Stimulated activated CD4-positive, alpha-beta T cell treated with anti-CD3 and anti-CD28 coated beads, TNF-alpha, amount 100 ng/mL, for 4 hours (primary cell): ENCODE measurements around the gene HSF2BP.
"Not testable (repeated sequence)": the region's sequence is repeated elsewhere in the genome, so short reads cannot be mapped to it uniquely, and the experiment has no call there.

Experiments used
- DNase-seq, 3 experiments: peaks; one replicate each; pipeline ENCODE4 v3.0.0-alpha.2; 2020; ENCODE audit warnings: low read depth in 3 of 3

HSF2BP gene

DNA sequence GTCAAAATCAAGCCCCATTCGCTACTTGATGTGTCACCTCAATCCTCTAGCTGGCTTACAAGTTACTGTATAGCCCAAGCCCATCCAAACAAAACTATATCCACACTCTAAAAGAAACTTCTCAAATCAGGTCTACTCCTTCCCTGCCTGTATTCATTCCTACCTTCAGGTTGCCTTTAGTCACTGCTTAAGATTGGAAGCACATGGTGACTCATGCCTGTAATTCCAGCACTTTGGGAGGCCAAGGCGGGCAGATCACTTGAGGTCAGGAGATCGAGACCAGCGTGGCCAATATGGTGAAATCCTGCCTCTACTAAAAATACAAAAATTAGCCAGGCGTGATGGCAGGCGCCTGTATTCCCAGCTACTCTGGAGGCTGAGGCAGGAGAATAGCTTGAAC lies 7.4 kb downstream of the HSF2BP start:
- not testable (repeated sequence) for DNase-seq

DNA sequence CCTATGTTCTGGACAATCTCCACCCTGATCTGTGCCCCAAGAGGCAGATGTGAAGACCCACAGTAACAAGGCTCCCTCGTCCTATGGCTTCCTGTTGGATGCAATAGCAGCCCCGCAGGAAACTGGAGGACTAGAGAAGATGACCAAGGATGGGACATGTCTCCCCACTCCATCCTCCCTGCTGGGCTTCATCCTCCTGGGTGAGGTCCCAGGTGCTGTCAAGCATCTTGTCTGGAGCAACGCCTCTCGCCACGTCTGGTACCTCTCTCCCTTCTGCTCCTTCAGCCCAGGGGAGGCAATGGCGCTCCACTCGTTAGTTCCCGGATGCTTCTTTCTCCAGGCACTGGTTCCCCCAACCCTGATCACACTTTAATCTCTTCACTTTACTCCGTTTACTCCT lies 11.1 kb downstream of the HSF2BP start:
- DNase-seq: no peak

DNA sequence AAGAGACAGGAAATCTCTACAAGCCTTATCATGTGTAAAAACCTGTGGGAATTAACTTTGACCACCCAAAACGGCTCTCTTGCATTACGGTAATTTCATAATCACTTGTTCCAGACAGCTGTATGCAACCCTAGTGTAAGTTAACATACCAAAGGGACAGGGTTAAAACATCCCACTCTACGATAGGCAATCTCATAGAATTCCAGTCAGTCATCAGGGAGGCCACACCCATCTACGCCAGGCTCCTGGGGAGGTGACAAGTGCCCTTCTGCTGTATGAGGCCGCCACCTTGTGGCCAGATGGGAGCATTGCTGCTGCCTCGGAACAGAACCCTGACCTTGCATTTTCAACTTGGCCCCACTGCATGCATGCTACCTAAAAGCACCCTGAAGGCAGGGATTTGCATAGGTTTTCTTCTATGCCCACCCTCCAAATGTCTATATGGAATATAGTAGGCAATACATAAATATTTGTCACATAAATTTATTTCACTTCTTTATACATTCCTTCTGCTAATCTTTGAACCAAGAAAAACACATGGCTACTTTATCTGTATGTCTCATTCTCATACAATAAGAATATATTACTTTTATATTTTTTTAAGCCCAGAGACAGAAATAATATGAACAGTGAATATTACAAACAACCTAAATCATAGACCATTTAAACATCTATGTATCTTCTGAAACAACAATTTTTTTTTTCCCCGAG lies 12.6 kb downstream of the HSF2BP start:
- peak; percentile 68 to 83 (median 74) for DNase-seq

DNA sequence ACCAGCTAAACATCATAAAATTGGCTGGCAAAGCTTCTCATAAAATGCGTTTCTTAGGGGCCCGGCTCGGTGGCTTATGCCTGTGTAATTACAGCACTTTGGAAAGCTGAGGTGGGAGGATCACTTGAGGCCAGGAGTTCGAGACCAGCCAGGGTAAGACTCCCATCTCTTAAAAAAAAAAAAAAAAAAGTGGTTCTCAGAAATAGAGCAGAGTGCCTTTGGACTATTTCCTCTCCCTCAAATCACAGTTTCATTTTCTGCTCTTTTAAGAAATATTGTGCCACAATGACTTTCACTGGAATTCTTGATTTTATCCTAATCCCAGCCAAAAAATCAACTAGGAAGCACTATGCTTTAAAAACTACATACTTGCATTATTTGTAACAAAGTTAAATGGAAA lies 13.3 kb downstream of the HSF2BP start:
- DNase-seq: no peak

DNA sequence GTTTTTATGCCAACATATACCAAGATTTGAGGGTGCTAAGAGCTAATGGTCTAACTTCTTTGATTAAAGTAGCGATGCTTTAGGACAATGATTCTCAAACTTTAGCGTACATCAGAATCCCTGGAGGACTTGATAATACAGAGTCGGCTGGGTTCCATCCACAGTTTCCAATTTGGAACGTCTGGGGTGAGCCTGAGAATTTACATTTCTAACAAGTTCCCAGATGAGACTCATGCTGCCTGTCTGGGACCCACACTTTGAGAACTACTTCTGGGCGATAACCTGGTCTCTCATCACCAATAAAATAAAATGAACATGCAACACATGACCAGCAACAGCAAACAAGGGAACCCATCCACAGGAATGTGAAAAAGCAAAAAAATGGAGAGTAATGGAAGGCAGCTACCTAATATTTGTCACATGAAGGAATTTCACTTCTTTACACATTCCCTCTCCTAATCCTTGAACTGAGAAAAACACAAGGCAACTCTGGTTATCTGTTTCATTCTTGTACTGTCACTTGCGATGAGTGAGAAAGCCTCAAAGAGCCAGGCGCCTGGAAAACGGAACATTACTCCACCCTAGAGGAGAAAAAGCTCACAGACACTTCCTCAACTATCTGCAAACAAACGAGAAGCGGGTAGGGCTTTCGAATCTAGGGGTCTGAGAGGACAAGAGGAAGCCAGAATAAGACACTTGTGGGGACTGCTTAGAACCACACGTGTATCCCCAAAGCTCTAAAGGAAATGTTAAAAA lies 14.0 kb downstream of the HSF2BP start:
- DNase-seq: no peak

DNA sequence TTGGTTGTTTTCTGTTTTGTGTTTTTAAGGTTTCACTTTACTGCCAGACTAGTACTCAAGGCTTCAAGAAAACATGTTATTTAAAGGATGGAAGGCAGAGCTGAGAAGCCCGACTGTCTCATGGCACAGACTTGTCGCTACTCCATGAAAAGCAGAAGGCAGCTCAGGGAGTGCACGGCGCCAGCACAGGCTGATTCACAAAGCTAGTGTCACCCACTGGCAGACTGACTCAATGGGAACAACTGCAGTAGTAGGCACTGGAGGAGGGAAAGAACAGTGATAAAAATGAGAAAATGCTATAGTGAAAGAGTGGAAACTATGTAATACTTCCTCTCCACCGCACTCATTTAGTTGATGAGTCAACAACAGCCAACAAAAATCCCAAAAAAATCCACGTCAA lies 14.7 kb downstream of the HSF2BP start:
- DNase-seq: no peak

DNA sequence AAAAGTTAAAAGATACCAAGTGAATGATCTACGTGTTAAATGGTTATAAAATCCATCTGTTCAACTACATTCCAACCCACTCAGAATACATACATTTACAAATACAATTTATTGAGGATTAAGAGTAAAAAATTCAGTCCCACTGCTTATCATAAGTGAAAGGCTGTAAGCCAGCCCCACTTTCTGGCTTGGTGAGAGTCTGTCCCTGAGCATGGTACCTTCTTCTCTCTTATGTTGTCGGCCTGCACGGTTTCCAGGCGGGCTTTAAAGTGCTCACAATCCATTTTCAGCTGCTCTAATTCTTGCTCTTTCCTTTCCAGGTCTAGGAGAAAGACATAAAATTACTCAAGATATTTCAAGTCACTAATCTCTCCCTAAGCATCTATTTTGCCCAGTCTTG lies 15.2 kb downstream of the HSF2BP start:
- no peak for DNase-seq

DNA sequence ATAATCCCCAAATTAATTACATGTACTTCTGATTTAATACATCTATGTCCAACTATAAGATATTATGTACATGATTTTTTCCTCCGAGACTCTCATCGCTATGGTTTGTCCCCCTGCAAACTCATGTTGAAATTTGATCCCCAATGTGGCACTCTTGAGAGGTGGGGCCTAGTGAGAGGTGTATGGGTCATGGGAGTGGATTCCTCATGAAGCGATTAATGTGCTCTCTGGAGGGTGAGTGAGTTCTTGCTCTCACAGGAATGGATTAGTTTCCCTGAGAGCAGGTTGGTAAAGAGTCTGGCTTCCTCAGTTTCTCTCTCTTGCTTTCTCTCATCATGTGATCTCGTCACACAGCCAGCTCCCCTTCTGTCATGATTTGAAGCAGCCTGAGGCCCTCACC lies 16.1 kb downstream of the HSF2BP start:
- no peak for DNase-seq

DNA sequence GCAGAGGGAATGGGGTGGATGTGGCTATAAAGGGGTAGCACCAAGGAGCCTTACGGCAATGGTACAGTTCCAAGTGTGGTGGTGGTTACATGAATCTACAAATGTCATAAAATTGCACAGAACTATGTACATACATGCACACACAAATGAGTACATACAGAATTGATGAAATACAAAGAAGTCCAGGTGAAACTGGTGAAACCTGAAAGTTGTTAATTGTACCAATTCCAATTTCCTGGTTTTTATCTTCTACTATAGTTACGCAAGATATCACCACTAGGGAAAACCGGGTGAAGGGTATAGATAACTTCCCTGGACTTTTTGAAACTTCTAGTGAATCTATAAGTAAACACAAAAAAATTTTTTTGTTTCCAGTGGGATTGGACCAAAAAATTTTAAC lies 18.9 kb downstream of the HSF2BP start:
- no peak for DNase-seq

DNA sequence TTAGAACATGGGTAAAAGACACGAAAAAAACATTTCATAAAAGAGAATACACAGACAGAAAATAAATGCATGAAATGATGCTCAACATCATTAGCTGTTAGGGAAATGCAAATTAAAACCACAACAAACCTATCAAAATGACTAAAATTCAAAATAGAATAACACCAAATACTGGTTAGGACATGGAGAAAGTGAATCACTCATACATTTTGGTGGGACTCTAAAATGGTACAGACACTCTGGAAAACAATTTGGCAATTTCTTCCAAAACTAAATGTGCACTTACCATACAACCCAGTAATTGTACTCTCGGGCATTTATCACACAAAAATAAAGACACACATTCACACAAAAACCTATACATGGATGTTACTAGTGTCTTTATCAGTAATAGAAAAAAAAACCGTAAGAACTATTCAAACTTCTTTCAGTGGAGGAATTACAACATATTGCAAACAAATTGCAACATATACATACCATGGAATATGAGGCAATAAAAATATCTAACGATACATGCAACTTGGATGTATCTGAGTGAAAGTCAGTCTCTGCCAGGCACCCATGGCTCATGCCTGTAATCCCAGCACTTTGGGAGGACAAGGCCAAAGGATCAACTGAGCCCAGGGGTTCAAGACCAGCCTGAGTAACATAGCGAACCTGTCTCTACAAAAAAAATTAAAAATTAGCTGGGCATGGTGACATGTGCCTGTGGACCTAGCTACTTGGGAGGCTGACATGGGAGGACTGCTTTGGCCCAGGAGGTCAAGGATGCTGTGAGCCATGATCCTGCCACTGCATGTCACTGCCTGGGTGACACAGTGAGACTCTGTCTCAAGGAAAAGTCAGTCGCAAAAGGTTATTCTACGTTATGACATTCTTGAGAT lies 19.6 kb downstream of the HSF2BP start:
- no peak for DNase-seq

DNA sequence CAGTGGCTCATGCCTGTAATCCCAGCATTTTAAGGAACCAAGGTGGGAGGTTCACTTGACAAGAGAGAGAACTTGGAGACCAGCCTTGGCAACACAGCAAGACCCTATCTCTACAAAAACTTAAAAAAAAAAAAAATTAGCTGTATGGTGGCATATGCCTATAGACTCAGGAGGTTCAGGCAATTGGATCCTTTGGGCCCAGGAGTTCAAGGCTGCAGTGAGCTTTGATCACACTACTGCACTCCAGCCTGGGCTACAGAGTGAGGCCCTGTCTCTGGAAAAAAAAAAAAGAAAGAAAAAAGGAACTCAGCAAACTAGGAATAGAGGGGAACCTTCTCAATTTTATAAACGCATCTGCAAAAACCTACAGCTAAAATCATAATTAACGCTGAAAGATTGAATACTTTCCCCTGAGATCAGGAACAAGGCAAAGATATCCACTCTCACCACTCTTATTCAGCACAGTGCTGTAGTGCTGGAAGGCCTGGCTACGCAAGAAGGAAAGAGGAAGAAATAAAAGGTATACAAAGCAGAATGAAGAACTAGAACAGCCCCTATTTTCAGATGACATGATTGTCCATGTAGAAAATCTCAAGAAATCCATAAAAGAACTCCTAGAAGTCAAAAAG lies 21.6 kb downstream of the HSF2BP start:
- no peak for DNase-seq

DNA sequence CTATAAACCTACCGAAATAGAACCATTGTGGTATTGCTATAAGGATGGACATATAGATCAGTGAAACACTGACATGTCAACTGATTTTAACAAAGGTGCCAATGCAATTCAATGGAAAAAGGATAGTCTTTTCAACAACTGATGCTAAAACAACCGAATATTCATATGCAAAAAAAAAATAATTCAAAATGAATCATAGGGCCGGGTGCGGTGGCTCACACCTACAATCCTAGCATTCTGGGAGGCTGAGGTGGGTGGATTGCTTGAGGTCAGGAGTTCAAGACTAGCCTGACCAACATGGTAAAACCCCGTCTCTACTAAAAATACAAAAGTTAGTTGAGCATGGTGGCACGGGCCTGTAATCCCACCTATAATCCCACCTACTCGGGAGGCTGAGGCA lies 23.9 kb downstream of the HSF2BP start:
- DNase-seq: no peak

DNA sequence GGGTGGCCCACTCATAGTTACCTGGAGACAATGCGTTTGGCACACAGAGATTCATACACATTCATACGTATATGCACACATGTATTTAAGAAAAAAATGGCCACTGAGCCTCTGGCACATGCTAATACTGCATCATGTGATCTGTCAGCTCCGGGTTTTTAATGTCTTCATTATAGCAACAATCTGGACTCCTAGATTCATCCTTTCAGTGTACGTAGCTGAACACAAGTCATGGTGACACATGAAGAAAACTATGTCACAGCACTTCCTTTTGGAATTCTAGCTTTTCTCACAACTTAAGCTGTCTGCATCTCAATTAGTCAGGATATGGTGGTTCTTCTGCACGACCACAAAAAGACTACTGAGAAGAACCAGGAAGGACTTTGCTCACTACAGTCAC lies 24.7 kb downstream of the HSF2BP start:
- no peak for DNase-seq

DNA sequence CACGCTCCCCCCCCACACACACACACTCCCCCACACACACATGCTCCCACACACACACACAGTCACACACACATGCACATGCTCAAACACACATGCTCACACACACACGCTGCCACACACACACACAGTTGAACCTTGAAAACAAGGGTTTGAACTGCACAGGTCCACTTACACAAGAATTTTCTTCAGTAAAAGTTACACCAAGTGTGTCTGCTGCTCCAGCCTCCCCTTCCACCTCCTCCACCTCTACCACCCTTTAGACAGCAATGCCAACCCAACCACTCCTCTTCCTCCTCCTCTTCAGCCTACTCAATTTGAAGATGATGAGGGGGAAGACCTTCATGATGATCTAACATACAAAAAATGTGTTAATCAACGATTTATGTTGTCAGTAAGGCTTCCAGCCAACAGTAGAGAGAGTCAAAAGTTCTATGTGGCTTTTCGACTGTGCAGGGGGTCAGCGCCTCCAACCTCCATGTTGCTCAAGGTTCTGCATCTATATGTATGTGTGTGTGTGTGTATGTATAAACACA lies 26.8 kb downstream of the HSF2BP start:
- DNase-seq: no peak

DNA sequence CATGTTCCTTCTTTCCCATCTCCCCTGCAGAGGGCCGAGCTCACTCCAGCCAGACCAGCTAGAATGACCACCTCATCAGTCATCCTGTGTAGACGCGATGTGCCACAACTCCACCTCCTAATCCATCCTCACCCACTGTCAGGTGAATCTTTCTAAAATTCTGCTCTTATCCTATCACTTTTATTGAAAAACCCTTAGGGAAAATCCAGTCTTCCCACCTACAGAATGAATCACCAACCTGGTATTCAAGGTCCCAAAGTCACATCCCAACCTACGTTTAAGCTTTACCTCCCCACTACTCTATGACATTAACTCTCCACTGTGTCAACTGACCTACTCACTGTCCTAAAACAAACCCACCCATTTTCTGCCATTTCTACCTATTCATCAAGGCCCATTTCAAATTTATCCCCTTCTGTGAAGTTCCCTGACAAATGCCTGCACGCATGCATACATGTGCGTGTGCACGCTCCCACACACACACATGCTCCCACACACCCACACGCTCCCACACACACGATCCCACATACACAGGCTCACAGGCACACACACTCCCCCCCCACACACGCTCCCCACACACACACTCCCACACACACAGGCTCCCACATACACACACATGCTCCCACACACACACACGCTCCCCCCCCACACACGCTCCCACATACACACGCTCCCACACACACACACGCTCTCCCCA lies 27.7 kb downstream of the HSF2BP start:
- DNase-seq: no peak

DNA sequence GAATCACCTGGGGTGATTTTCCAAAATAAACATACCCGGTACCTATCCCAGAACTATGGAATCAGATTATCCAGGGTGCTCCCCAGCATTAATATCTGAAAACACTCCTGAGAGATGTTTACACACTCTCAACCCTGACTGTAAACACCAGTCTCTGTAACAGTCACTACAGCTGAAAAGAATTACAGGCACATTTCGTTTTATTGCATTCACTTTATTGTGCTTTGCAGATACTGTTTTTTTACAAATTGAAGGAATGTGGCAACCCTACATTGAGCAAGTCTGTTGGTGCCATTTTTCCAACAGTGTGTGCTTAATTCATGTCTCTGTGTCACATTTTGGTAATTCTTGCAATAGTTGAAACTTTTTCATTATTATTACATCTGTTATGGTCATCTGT lies 31.8 kb downstream of the HSF2BP start:
- DNase-seq: no peak

DNA sequence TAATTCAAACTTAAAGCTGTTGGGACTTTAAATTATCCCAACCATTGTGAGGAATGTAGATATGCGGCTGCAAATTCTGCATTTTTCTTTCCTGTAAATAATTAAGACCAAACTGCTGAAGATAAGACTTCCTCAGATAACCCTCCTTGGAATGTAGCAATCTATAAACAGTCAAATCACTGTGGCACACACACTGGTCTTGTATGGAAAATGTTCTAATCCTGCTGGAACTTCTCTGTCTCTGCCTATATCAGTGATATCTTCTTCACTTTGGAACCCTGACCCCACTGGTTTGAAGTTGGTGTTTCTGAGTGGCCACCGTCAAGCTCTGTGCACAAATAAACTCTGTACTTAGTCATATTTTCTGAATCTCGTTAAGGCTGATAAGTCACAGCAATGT lies 32.9 kb downstream of the HSF2BP start:
- no peak for DNase-seq

DNA sequence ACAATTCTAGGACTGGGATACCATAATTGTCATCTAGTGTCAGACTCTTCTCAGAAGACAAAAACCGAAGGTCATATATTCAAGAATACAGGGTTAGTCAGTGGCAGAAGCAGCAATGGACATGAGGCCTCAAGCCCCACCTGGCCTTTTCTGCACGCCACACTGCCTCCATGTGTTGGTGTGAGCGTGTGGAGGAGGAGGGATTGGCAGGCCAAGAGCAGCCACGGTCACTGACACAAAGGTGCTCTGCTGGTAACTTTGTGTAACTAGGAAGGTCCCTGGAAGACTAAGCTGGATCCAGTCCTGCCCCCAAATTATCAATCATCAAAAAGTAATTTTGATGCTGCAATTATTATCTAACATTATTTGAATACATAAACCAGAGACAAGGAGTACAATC lies 34.9 kb downstream of the HSF2BP start:
- DNase-seq: no peak

DNA sequence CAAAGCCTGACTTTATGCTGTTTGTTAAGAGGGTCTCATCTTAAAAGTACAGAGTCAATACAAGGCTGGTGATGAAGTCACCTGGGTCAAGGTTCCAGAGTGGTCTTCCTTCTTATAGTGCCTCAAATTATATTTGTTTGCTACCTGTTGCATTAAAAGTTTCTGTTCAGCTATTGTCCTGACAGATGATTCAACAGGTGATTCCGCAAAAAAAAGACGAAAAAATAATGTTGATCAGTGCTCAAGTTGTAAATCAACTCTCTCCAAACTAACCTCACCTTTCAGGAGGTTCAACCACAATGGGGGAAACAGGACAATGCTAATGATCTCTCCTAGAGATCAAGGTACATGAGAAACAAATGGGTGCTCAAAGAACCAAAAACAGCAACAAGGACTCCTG lies 35.7 kb downstream of the HSF2BP start:
- DNase-seq: no peak

DNA sequence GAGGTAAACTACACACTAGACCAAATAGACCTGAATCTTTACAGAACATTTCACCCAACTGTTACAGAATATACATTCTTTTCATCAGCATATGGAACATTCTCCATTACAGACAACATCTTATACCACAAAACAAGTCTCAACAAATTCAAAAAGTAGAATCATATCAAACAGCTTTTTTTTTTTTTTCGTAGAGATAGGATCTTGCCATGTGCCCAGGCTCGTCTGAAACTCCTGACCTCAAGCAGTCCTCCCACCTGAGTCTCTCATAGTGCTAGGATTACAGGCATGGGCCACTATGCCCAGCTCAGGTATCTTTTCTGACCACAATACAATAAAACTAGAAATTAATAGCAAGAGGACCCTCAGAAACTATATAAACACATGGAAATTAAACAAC lies 36.5 kb downstream of the HSF2BP start:
- no peak for DNase-seq

DNA sequence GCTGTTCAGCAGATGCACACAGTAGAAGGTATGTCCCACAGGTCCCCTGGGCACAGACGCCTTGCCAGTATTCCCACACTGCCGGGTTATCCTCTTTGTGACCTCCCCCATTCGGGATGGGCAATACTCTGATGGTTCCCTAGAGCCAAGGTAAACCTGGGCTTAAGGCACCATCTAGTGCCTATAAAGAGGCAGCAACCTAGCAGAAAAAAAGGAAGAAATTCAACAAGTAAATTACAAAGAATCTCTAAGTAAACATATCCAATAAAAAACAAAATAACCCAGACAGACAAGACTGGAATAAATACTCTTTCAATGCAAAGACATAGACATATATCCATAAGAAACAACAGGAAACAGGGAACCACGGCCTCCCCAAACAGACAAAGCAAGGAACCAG lies 39.4 kb downstream of the HSF2BP start:
- no peak for DNase-seq
